ENCODE results near the gene ST6GALNAC3.

- TF ChIP-seq CTCF (conservative IDR thresholded peaks at IDR 0.05; ENCODE audit: low read length) (no peak), EZH2phosphoT487 (IDR thresholded peaks at IDR 0.05; ENCODE audit: borderline replicate concordance, low read depth, low read length) (no peak)
Measured at GRCh38 chr1:76232666-76233065, 158.1 kb downstream of the ST6GALNAC3 start.

All from OCI-LY7 (cell line).